CD4-positive, CD25-positive, alpha-beta regulatory T cell (primary cell): ENCODE measurements around the gene MAN2A2. TPM values are rescaled to one million over a fixed set of nuclear protein-coding genes. Genes with fewer than 3 reads are reported as not detected.
A peak's percentile ranks its signal among the peaks of the same experiment; 100 is the strongest.

Source experiments
- ATAC-seq, 2 donors: fragments of 150-1000 bp; cut with Tn5 transposase; one replicate each; pipeline ENCODE4 v1.10.0; 2021; ENCODE audit warnings: low read depth in 2 of 2, moderate number of reproducible peaks in 2 of 2, moderate library complexity in 1 of 2
- DNase-seq, 3 donors: peaks; one replicate each; pipeline versions ENCODE4 v3.0.0 to v3.0.0-alpha.2; 2012 to 2022; ENCODE audit warnings: mixed read lengths in 1 of 3
- H3K27ac ChIP-seq: one replicate; pipeline ENCODE4 v1.7.0; 2013; ENCODE audit warnings: mild to moderate bottlenecking, low read length; ENCODE audit not compliant: insufficient read depth, poor library complexity, severe bottlenecking
- H3K27me3 ChIP-seq: one replicate; pipeline ENCODE4 v1.7.0; 2013; ENCODE audit warnings: low read length; ENCODE audit not compliant: control insufficient read depth, insufficient read depth
- H3K36me3 ChIP-seq: one replicate; pipeline ENCODE4 v1.7.0; 2013; ENCODE audit warnings: mild to moderate bottlenecking, low read length, moderate library complexity; ENCODE audit not compliant: control insufficient read depth, insufficient read depth
- H3K4me1 ChIP-seq: 2 replicates; pipeline ENCODE4 v1.7.0; 2013; ENCODE audit warnings: mild to moderate bottlenecking, low read length; ENCODE audit not compliant: insufficient read depth, control insufficient read depth, poor library complexity, severe bottlenecking
- H3K4me3 ChIP-seq: one replicate; pipeline ENCODE4 v1.7.0; 2013; ENCODE audit warnings: low read depth, mild to moderate bottlenecking, low read length, moderate library complexity
- H3K9me3 ChIP-seq, 2 experiments: 1 replicate in 1 of 2; 2 replicates in 1 of 2; pipeline ENCODE4 v1.7.0; 2013; ENCODE audit warnings: low read length in 2 of 2, mild to moderate bottlenecking in 1 of 2, moderate library complexity in 1 of 2; ENCODE audit not compliant: control insufficient read depth in 2 of 2
- H3K27ac Mint-ChIP-seq, 3 donors: one replicate each; pipeline ENCODE4 v1.8.0; 2020 to 2022; ENCODE audit warnings: mild to moderate bottlenecking in 3 of 3, mixed read lengths in 3 of 3, moderate library complexity in 2 of 3
- H3K27me3 Mint-ChIP-seq: one replicate; pipeline ENCODE4 v1.8.0; 2022; ENCODE audit warnings: mild to moderate bottlenecking, mixed read lengths
- H3K36me3 Mint-ChIP-seq: one replicate; pipeline ENCODE4 v1.8.0; 2020; ENCODE audit warnings: mixed read lengths
- H3K4me1 Mint-ChIP-seq, 4 donors: one replicate each; pipeline ENCODE4 v1.8.0; 2020 to 2022; ENCODE audit warnings: mixed read lengths in 4 of 4, mild to moderate bottlenecking in 1 of 4
- H3K4me3 Mint-ChIP-seq, 4 donors: one replicate each; pipeline ENCODE4 v1.8.0; 2020 to 2022; ENCODE audit warnings: mild to moderate bottlenecking in 4 of 4, mixed read lengths in 4 of 4, moderate library complexity in 3 of 4
- H3K9me3 Mint-ChIP-seq, 7 donors: one replicate each; pipeline ENCODE4 v1.8.0; 2020 to 2022; ENCODE audit warnings: mixed read lengths in 7 of 7, mild to moderate bottlenecking in 3 of 7, moderate library complexity in 2 of 7
- polyA plus RNA-seq, 4 donors: library from polyadenylated mRNA; unstranded; fragments of 300-500 nt; fragmentation: Illumina TruSeq; gene quantifications; one replicate each; pipeline ENCODE4 v1.2.3, GENCODE V29; 2021
- total RNA-seq: library from RNA; stranded (reverse); gene quantifications from one replicate; pipeline ENCODE4 v1.2.3, GENCODE V29; 2022

The MAN2A2 gene
- total and polyA plus RNA-seq, 5 donors from 2014 or later, result 3.8 to 120 (median 6.4) TPM

GRCh38 chr15:90932660-90932991 lies 29.5 kb downstream of the MAN2A2 start:
- Mint-ChIP-seq H3K36me3 (peaks cover 8% of the 10 kb centered on the region), H3K27me3 (no peaks in the 10 kb centered on the region), H3K9me3 (no peaks in the 10 kb centered on the region), H3K27ac (peak overlapping the region in 2 of 3 donors; percentile 65 to 99), H3K4me1 (peaks cover 11 to 66% (median 38%) of the 10 kb centered on the region in 4 donors), H3K4me3 (peak overlapping the region; percentile 88 to 99 (median 98))
- peaks cover 58% of the 10 kb centered on the region for H3K4me1 ChIP-seq
- ATAC-seq (no peak), DNase-seq (no peak)
- no peaks in the 10 kb centered on the region for H3K27me3 ChIP-seq
- no peaks in the 10 kb centered on the region for H3K36me3 ChIP-seq
- H3K9me3 ChIP-seq, result no peaks in the 10 kb centered on the region
- peak overlapping the region; percentile 93 for H3K27ac ChIP-seq
- H3K4me3 ChIP-seq, result no peak overlapping the region

GRCh38 chr15:90933301-90933700 lies 30.2 kb downstream of the MAN2A2 start:
- Mint-ChIP-seq H3K4me1 (peaks cover 11 to 66% (median 37%) of the 10 kb centered on the region in 4 donors), H3K27ac (peak overlapping the region; percentile 41 to 69 (median 52)), H3K9me3 (no peaks in the 10 kb centered on the region), H3K27me3 (no peaks in the 10 kb centered on the region), H3K36me3 (peaks cover 10% of the 10 kb centered on the region), H3K4me3 (peak overlapping the region in 3 of 4 donors; percentile 59 to 88 (median 63))
- ATAC-seq, result no peak
- no peaks in the 10 kb centered on the region for H3K9me3 ChIP-seq
- no peak for DNase-seq
- peaks cover 58% of the 10 kb centered on the region for H3K4me1 ChIP-seq
- H3K27me3 ChIP-seq, result no peaks in the 10 kb centered on the region
- H3K4me3 ChIP-seq, result no peak overlapping the region
- H3K27ac ChIP-seq, result peak overlapping the region; percentile 18
- H3K36me3 ChIP-seq, result peaks cover 3% of the 10 kb centered on the region

GRCh38 chr15:90934256-90934948 lies 31.3 kb downstream of the MAN2A2 start:
- H3K9me3 Mint-ChIP-seq, result no peaks in the 10 kb centered on the region
- DNase-seq (peak; percentile 78 to 94 (median 83)), ATAC-seq (peak; percentile 41 to 43)
- H3K4me3 Mint-ChIP-seq, result peak overlapping the region; percentile 73 to 94 (median 90)
- H3K27ac ChIP-seq, result peak overlapping the region; percentile 79
- no peaks in the 10 kb centered on the region for H3K27me3 Mint-ChIP-seq
- H3K36me3 Mint-ChIP-seq, result peaks cover 11% of the 10 kb centered on the region
- peak overlapping the region; percentile 91 to 97 (median 93) for H3K27ac Mint-ChIP-seq
- H3K4me1 ChIP-seq, result peaks cover 55% of the 10 kb centered on the region
- no peaks in the 10 kb centered on the region for H3K27me3 ChIP-seq
- peaks cover 10 to 62% (median 33%) of the 10 kb centered on the region in 4 donors for H3K4me1 Mint-ChIP-seq
- H3K4me3 ChIP-seq, result peak overlapping the region; percentile 84
- no peaks in the 10 kb centered on the region for H3K9me3 ChIP-seq
- H3K36me3 ChIP-seq, result peaks cover 9% of the 10 kb centered on the region

- peak; percentile 94 to 97 (median 96) for DNase-seq
- Histone ChIP-seq H3K4me1 (peaks cover 51% of the 10 kb centered on the region), H3K27me3 (no peaks in the 10 kb centered on the region)
Observed at GRCh38 chr15:90934949-90935751, 32.0 kb downstream of the MAN2A2 start, which contains the start of gene UNC45A. Gene UNC45A, plus strand, starts transcription at chr15:90935285. Its CDS starts 40 bp downstream, at chr15:90935325.

GRCh38 chr15:90936823-90937222 lies 33.7 kb downstream of the MAN2A2 start:
- Mint-ChIP-seq H3K36me3 (peaks cover 25% of the 10 kb centered on the region), H3K27ac (peak overlapping the region in 2 of 3 donors; percentile 81 to 83), H3K9me3 (no peaks in the 10 kb centered on the region), H3K27me3 (no peaks in the 10 kb centered on the region), H3K4me3 (peak overlapping the region; percentile 73 to 94 (median 90)), H3K4me1 (peaks cover under 1 to 37% (median 20%) of the 10 kb centered on the region in 4 donors)
- Histone ChIP-seq H3K36me3 (peaks cover 29% of the 10 kb centered on the region), H3K4me3 (no peak overlapping the region), H3K27me3 (no peaks in the 10 kb centered on the region), H3K4me1 (peaks cover 35% of the 10 kb centered on the region), H3K27ac (no peak overlapping the region), H3K9me3 (no peaks in the 10 kb centered on the region)
- no peak for DNase-seq
- no peak for ATAC-seq

More at GRCh38 chr15:90934949-90935751, 32.0 kb downstream of the MAN2A2 start, which contains the start of gene UNC45A:
- Mint-ChIP-seq H3K27me3 (no peaks in the 10 kb centered on the region), H3K9me3 (no peaks in the 10 kb centered on the region), H3K4me1 (peaks cover 5 to 54% (median 28%) of the 10 kb centered on the region in 4 donors), H3K36me3 (peaks cover 15% of the 10 kb centered on the region), H3K27ac (peak within 1 kb of the TSS; percentile 91 to 97 (median 93)), H3K4me3 (peak within 1 kb of the TSS; percentile 73 to 94 (median 90))
- Histone ChIP-seq H3K27ac (peak within 1 kb of the TSS; percentile 79), H3K36me3 (peaks cover 16% of the 10 kb centered on the region), H3K4me3 (peak within 1 kb of the TSS; percentile 84), H3K9me3 (no peaks in the 10 kb centered on the region)
- ATAC-seq, result peak; percentile 74 to 80

- Mint-ChIP-seq H3K9me3 (no peaks in the 10 kb centered on the region), H3K36me3 (peaks cover 29% of the 10 kb centered on the region), H3K4me3 (no peak overlapping the region), H3K27ac (no peak overlapping the region), H3K27me3 (no peaks in the 10 kb centered on the region), H3K4me1 (peaks cover 0 to 33% (median 17%) of the 10 kb centered on the region in 4 donors)
- peaks cover 43% of the 10 kb centered on the region for H3K36me3 ChIP-seq
- ATAC-seq (no peak), DNase-seq (no peak)
- no peaks in the 10 kb centered on the region for H3K9me3 ChIP-seq
- H3K4me1 ChIP-seq, result peaks cover 27% of the 10 kb centered on the region
- H3K27ac ChIP-seq, result no peak overlapping the region
- H3K27me3 ChIP-seq, result no peaks in the 10 kb centered on the region
- H3K4me3 ChIP-seq, result no peak overlapping the region
Observed at GRCh38 chr15:90938261-90938660, 35.2 kb downstream of the MAN2A2 start.

GRCh38 chr15:90939756-90940155 lies 36.7 kb downstream of the MAN2A2 start:
- DNase-seq, result no peak
- Histone ChIP-seq H3K27me3 (no peaks in the 10 kb centered on the region), H3K4me1 (peaks cover 17% of the 10 kb centered on the region), H3K4me3 (no peak overlapping the region), H3K9me3 (no peaks in the 10 kb centered on the region), H3K27ac (no peak overlapping the region), H3K36me3 (peaks cover 58% of the 10 kb centered on the region)
- Mint-ChIP-seq H3K4me1 (peaks cover 0 to 21% (median 10%) of the 10 kb centered on the region in 4 donors), H3K4me3 (peak overlapping the region in 2 of 4 donors; percentile 44 to 47), H3K27ac (no peak overlapping the region), H3K36me3 (peaks cover 30% of the 10 kb centered on the region), H3K9me3 (no peaks in the 10 kb centered on the region), H3K27me3 (no peaks in the 10 kb centered on the region)
- ATAC-seq, result no peak
